GM23338 (cell line): ENCODE results near the gene LYZL1. TPM values are rescaled to one million over a fixed set of nuclear protein-coding genes. Genes with fewer than 3 reads are reported as not detected.
"Not testable (repeated sequence)": the region's sequence is repeated elsewhere in the genome, so short reads cannot be mapped to it uniquely, and the experiment has no call there.

Experiments used
- ATAC-seq: fragments of 200-7000 bp; cut with Tn5 transposase; 3 replicates; pipeline ENCODE4 v1.9.1; 2020
- DNase-seq: peaks from one replicate; pipeline ENCODE4 v3.0.0-alpha.2; 2015; ENCODE audit warnings: low spot score
- H2AFZ ChIP-seq: fragments of 200-600 bp; sonication (generic); 2 replicates; pipeline ENCODE4 v1.8.0; 2016; ENCODE audit warnings: antibody characterized with exemption, mild to moderate bottlenecking, moderate library complexity
- H3F3A ChIP-seq: fragments of 200-600 bp; sonication (generic); replicated peaks from 2 replicates; pipeline ENCODE4 v1.8.0; 2017; ENCODE audit warnings: antibody characterized with exemption, mixed run types, low read depth
- H3K27ac ChIP-seq: fragments of 200-600 bp; sonication (generic); 2 replicates; pipeline ENCODE4 v1.6.1; 2016; ENCODE audit warnings: low read depth
- H3K27me3 ChIP-seq: fragments of 200-600 bp; sonication (generic); 2 replicates; pipeline ENCODE4 v1.8.0; 2016; ENCODE audit warnings: mild to moderate bottlenecking, mixed run types, moderate library complexity; ENCODE audit not compliant: insufficient read depth
- H3K36me3 ChIP-seq: fragments of 200-600 bp; sonication (generic); 2 replicates; pipeline ENCODE4 v1.8.0; 2016; ENCODE audit warnings: mild to moderate bottlenecking; ENCODE audit not compliant: insufficient read depth
- H3K4me1 ChIP-seq: fragments of 200-600 bp; sonication (generic); 2 replicates; pipeline ENCODE4 v1.8.0; 2016; ENCODE audit warnings: mild to moderate bottlenecking, moderate library complexity; ENCODE audit not compliant: insufficient read depth
- H3K4me2 ChIP-seq: fragments of 200-600 bp; sonication (generic); 2 replicates; pipeline ENCODE4 v1.7.1; 2017; ENCODE audit warnings: mixed run types
- H3K4me3 ChIP-seq: fragments of 200-600 bp; sonication (generic); 2 replicates; pipeline ENCODE4 v1.6.1; 2016; ENCODE audit warnings: mixed run types
- H3K79me2 ChIP-seq: fragments of 200-600 bp; sonication (generic); replicated peaks from 2 replicates; pipeline ENCODE4 v1.8.0; 2017; ENCODE audit warnings: mild to moderate bottlenecking; ENCODE audit not compliant: insufficient read depth
- H3K9me2 ChIP-seq: fragments of 200-600 bp; sonication (generic); 2 replicates; pipeline ENCODE4 v1.8.0; 2017; ENCODE audit not compliant: insufficient read depth
- H4K20me1 ChIP-seq: fragments of 200-600 bp; sonication (generic); replicated peaks from 2 replicates; pipeline ENCODE4 v1.8.0; 2017; ENCODE audit warnings: mild to moderate bottlenecking; ENCODE audit not compliant: insufficient read depth
- H3K27ac Mint-ChIP-seq: 2 replicates; pipeline ENCODE4 v1.8.0; 2020; ENCODE audit warnings: inconsistent platforms, mild to moderate bottlenecking, moderate library complexity, mixed read lengths
- H3K27me3 Mint-ChIP-seq: 3 replicates; pipeline ENCODE4 v1.8.0; 2022; ENCODE audit warnings: low read depth, mild to moderate bottlenecking, moderate library complexity, mixed read lengths, inconsistent platforms; ENCODE audit not compliant: insufficient read depth, poor library complexity
- H3K36me3 Mint-ChIP-seq: 3 replicates; pipeline ENCODE4 v1.8.0; 2021; ENCODE audit warnings: low read depth, mild to moderate bottlenecking, inconsistent platforms, moderate library complexity, mixed read lengths
- H3K4me1 Mint-ChIP-seq: 3 replicates; pipeline ENCODE4 v1.8.0; 2020; ENCODE audit warnings: mild to moderate bottlenecking, inconsistent platforms, mixed read lengths
- H3K4me3 Mint-ChIP-seq: 3 replicates; pipeline ENCODE4 v1.8.0; 2021; ENCODE audit warnings: moderate library complexity, mild to moderate bottlenecking, inconsistent platforms, mixed read lengths
- H3K9me3 Mint-ChIP-seq: 3 replicates; pipeline ENCODE4 v1.8.0; 2020; ENCODE audit warnings: moderate library complexity, mild to moderate bottlenecking, inconsistent platforms, mixed read lengths
- EZH2 ChIP-seq: fragments of 200-600 bp; sonication (generic); IDR thresholded peaks from one replicate; pipeline ENCODE4 v1.8.0; 2017; ENCODE audit warnings: antibody characterized with exemption, mild to moderate bottlenecking, low read depth; ENCODE audit not compliant: unreplicated experiment
- EZH2phosphoT487 ChIP-seq: fragments of 200-600 bp; sonication (generic); IDR thresholded peaks from one replicate; pipeline ENCODE4 v1.8.1; 2018; ENCODE audit warnings: antibody characterized with exemption; ENCODE audit not compliant: unreplicated experiment
- JUNB ChIP-seq: IDR thresholded peaks from one replicate; pipeline ENCODE4 v1.6.1; 2016; ENCODE audit warnings: antibody characterized with exemption; ENCODE audit not compliant: unreplicated experiment
- NANOG ChIP-seq: IDR thresholded peaks from 2 replicates; pipeline ENCODE4 v1.6.1; 2016; ENCODE audit warnings: antibody characterized with exemption, borderline replicate concordance
- polyA plus RNA-seq: library from polyadenylated mRNA; unstranded; fragments of >200 nt; fragmentation: Nextera tagmentation; extraction: Ambion mirVana; gene quantifications from 2 replicates; pipeline ENCODE4 v1.2.1, GENCODE V29; 2016
- total RNA-seq: library from RNA; depleted of rRNA; stranded (reverse); fragments of >200 nt; shearing (Covaris generic); gene quantifications from 2 replicates; pipeline ENCODE4 v1.2.3, GENCODE V29; 2014
- TF ChIP-seq, protein P1 (sequence below): fragments of 250-450 bp; sonication (Bioruptor Pico); IDR thresholded peaks from 2 replicates; pipeline ENCODE4 v1.5.0; 2020; ENCODE audit warnings: mild to moderate bottlenecking, moderate library complexity
- TF ChIP-seq, protein P2 (sequence below): IDR thresholded peaks from 2 replicates; pipeline ENCODE4 v1.6.1; 2016; ENCODE audit warnings: antibody characterized with exemption

The LYZL1 gene
- total and polyA plus RNA-seq, 2 experiments from 2014 or later: not detected

DNA sequence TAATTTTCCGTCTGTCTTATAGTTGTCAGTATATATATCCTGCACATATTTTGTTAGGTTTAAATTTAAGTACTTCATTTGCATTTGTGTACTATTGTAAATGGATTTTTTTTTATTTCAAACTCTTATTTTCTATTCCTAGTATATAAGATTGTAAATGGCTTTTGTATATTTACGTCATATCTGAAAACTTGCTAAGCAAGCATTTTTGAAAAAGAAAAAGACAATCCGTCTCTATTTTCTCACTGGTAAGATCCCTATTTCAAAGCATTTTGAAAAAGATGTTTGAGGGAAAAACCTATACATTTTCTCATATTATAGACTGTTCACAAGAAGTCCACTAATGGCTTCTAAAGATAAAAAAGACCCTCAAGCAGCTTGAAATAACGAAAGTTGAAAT, 1.2 kb upstream of the LYZL1 start (continued):
- TF ChIP-seq, protein P1, sequence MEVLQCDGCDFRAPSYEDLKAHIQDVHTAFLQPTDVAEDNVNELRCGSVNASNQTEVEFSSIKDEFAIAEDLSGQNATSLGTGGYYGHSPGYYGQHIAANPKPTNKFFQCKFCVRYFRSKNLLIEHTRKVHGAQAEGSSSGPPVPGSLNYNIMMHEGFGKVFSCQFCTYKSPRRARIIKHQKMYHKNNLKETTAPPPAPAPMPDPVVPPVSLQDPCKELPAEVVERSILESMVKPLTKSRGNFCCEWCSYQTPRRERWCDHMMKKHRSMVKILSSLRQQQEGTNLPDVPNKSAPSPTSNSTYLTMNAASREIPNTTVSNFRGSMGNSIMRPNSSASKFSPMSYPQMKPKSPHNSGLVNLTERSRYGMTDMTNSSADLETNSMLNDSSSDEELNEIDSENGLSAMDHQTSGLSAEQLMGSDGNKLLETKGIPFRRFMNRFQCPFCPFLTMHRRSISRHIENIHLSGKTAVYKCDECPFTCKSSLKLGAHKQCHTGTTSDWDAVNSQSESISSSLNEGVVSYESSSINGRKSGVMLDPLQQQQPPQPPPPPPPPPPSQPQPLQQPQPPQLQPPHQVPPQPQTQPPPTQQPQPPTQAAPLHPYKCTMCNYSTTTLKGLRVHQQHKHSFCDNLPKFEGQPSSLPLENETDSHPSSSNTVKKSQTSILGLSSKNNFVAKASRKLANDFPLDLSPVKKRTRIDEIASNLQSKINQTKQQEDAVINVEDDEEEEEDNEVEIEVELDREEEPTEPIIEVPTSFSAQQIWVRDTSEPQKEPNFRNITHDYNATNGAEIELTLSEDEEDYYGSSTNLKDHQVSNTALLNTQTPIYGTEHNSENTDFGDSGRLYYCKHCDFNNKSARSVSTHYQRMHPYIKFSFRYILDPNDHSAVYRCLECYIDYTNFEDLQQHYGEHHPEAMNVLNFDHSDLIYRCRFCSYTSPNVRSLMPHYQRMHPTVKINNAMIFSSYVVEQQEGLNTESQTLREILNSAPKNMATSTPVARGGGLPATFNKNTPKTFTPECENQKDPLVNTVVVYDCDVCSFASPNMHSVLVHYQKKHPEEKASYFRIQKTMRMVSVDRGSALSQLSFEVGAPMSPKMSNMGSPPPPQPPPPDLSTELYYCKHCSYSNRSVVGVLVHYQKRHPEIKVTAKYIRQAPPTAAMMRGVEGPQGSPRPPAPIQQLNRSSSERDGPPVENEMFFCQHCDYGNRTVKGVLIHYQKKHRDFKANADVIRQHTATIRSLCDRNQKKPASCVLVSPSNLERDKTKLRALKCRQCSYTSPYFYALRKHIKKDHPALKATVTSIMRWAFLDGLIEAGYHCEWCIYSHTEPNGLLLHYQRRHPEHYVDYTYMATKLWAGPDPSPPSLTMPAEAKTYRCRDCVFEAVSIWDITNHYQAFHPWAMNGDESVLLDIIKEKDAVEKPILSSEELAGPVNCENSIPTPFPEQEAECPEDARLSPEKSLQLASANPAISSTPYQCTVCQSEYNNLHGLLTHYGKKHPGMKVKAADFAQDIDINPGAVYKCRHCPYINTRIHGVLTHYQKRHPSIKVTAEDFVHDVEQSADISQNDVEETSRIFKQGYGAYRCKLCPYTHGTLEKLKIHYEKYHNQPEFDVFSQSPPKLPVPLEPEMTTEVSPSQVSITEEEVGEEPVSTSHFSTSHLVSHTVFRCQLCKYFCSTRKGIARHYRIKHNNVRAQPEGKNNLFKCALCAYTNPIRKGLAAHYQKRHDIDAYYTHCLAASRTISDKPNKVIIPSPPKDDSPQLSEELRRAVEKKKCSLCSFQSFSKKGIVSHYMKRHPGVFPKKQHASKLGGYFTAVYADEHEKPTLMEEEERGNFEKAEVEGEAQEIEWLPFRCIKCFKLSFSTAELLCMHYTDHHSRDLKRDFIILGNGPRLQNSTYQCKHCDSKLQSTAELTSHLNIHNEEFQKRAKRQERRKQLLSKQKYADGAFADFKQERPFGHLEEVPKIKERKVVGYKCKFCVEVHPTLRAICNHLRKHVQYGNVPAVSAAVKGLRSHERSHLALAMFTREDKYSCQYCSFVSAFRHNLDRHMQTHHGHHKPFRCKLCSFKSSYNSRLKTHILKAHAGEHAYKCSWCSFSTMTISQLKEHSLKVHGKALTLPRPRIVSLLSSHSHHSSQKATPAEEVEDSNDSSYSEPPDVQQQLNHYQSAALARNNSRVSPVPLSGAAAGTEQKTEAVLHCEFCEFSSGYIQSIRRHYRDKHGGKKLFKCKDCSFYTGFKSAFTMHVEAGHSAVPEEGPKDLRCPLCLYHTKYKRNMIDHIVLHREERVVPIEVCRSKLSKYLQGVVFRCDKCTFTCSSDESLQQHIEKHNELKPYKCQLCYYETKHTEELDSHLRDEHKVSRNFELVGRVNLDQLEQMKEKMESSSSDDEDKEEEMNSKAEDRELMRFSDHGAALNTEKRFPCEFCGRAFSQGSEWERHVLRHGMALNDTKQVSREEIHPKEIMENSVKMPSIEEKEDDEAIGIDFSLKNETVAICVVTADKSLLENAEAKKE (CRISPR knock-in tag): no peak
- TF ChIP-seq EZH2phosphoT487 (no peak), JUNB (no peak), EZH2 (no peak), NANOG (no peak)
- TF ChIP-seq, protein P2, sequence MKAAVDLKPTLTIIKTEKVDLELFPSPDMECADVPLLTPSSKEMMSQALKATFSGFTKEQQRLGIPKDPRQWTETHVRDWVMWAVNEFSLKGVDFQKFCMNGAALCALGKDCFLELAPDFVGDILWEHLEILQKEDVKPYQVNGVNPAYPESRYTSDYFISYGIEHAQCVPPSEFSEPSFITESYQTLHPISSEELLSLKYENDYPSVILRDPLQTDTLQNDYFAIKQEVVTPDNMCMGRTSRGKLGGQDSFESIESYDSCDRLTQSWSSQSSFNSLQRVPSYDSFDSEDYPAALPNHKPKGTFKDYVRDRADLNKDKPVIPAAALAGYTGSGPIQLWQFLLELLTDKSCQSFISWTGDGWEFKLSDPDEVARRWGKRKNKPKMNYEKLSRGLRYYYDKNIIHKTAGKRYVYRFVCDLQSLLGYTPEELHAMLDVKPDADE: no peak

DNA sequence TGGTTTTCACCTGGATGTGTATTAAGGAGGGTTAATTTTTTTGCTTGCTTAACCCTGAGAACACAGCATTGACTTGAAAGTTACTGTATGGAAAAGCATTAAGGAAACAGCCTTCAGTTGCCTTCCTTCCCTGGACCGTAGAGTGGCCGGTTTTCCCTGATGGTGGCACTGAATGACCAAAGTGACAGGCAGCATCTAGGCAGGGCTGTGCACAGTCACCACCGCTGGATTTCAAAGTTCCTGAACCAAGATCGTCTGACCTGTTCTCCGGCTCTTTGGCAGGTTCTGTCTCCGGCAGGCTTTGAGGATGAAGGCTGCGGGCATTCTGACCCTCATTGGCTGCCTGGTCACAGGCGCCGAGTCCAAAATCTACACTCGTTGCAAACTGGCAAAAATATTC, 2.7 kb downstream of the LYZL1 start:
- H3F3A ChIP-seq, H4K20me1 ChIP-seq, H3K36me3 ChIP-seq, H2AFZ ChIP-seq, H3K9me2 ChIP-seq, DNase-seq, H3K27ac ChIP-seq, H3K36me3 Mint-ChIP-seq, H3K27me3 Mint-ChIP-seq, H3K27ac Mint-ChIP-seq, H3K79me2 ChIP-seq, H3K4me3 ChIP-seq, H3K4me2 ChIP-seq, H3K27me3 ChIP-seq, H3K4me1 ChIP-seq, ATAC-seq, H3K4me1 Mint-ChIP-seq, H3K4me3 Mint-ChIP-seq: not testable (repeated sequence)
- peaks cover 12% of the 10 kb centered on the region for H3K9me3 Mint-ChIP-seq

DNA sequence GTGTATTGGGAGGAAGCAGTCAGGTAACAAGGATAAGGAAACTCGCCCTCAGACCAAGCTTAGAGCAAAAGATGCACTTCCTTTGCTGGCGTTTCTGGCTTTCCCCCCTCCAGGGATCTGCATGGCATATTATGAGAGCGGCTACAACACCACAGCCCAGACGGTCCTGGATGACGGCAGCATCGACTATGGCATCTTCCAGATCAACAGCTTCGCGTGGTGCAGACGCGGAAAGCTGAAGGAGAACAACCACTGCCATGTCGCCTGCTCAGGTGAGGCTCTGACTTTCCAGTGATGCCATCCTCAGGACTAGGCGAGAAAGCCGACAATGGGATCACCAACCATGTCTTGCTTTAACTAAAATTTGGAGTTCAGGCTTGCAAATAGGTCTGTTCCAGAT, 3.5 kb downstream of the LYZL1 start:
- H3K27ac Mint-ChIP-seq, H4K20me1 ChIP-seq, H3K27ac ChIP-seq, H3K36me3 ChIP-seq, H3K4me3 ChIP-seq, H3K9me2 ChIP-seq, H3K4me1 Mint-ChIP-seq, H3F3A ChIP-seq, H3K4me2 ChIP-seq, H3K79me2 ChIP-seq, DNase-seq, H3K27me3 ChIP-seq, H3K27me3 Mint-ChIP-seq, H3K4me1 ChIP-seq, ATAC-seq, H2AFZ ChIP-seq, H3K4me3 Mint-ChIP-seq: not testable (repeated sequence)
- H3K36me3 Mint-ChIP-seq: peaks cover 13% of the 10 kb centered on the region; the same call in 2 of the 3 replicates
- H3K9me3 Mint-ChIP-seq: peaks cover 19% of the 10 kb centered on the region
